Measurements from ENCODE around the gene IFRD1.

DNA sequence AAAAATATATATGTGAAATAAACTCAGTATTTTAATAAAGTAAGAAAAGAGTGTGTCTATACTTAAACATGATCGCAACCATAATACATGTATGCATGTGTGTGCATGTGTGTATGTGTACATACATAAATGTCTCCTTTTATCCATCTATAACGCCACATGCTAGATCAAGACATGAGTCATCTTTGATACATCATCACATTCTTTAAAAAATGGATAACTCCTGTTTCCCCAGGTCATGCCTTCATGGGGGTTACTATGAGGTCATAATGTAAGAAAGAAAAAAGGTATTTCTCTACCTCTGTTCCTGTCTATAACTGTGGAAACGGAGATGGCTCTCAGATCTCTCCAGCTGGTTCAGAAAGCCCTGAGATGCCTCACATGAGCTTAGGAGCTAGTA lies 71.7 kb downstream of the IFRD1 start:
- TF ChIP-seq ZFP30 (CRISPR knock-in tag; IDR thresholded peaks at IDR 0.05) (no peak), ARNTL (CRISPR knock-in tag; IDR thresholded peaks at IDR 0.05; ENCODE audit: borderline replicate concordance, low read depth) (no peak)

All from SK-N-SH treated with all-trans-retinoic acid at 6 μM for 48 hours (cell line).